DOHH2 (cell line): ENCODE measurements around the gene ALPI.
A peak's percentile ranks its signal among the peaks of the same experiment; 100 is the strongest.

Source experiments
- H3F3A ChIP-seq: fragments of 200-600 bp; sonication (generic), shearing (Covaris generic); 2 replicates; pipeline ENCODE4 v1.6.0; 2016; ENCODE audit warnings: antibody characterized with exemption, mild to moderate bottlenecking; ENCODE audit not compliant: control insufficient read depth, insufficient read depth
- H3K27ac ChIP-seq: fragments of 200-600 bp; sonication (generic); 2 replicates; pipeline ENCODE4 v1.5.1; 2014; ENCODE audit warnings: low read depth, mild to moderate bottlenecking, low read length, moderate library complexity
- H3K27me3 ChIP-seq: fragments of 200-600 bp; sonication (generic); 2 replicates; pipeline ENCODE4 v1.6.1; 2014; ENCODE audit warnings: mild to moderate bottlenecking, low read length, mixed read lengths; ENCODE audit not compliant: control insufficient read depth
- H3K36me3 ChIP-seq: fragments of 200-600 bp; sonication (generic); 2 replicates; pipeline ENCODE4 v1.6.1; 2014; ENCODE audit warnings: mild to moderate bottlenecking, low read length, moderate library complexity, mixed read lengths; ENCODE audit not compliant: control insufficient read depth
- H3K4me1 ChIP-seq: fragments of 200-600 bp; sonication (generic); 2 replicates; pipeline ENCODE4 v1.6.1; 2014; ENCODE audit warnings: mild to moderate bottlenecking, low read length, mixed read lengths; ENCODE audit not compliant: control insufficient read depth
- H3K4me2 ChIP-seq: fragments of 200-600 bp; sonication (generic); 2 replicates; pipeline ENCODE4 v1.6.0; 2014; ENCODE audit warnings: mild to moderate bottlenecking, low read length, moderate library complexity
- H3K4me3 ChIP-seq: fragments of 200-600 bp; sonication (generic); 2 replicates; pipeline ENCODE4 v1.5.1; 2014; ENCODE audit warnings: mild to moderate bottlenecking, low read length, mixed read lengths
- H3K79me2 ChIP-seq: fragments of 200-600 bp; sonication (generic); 2 replicates; pipeline ENCODE4 v1.6.1; 2014; ENCODE audit warnings: mild to moderate bottlenecking, low read length, mixed read lengths; ENCODE audit not compliant: control insufficient read depth
- H3K9me2 ChIP-seq: fragments of 200-600 bp; sonication (generic); replicated peaks from 2 replicates; pipeline ENCODE4 v1.6.1; 2014; ENCODE audit warnings: mild to moderate bottlenecking, low read length, mixed read lengths; ENCODE audit not compliant: control insufficient read depth
- H3K9me3 ChIP-seq: fragments of 200-600 bp; sonication (generic); 2 replicates; pipeline ENCODE4 v1.6.1; 2014; ENCODE audit warnings: antibody characterized with exemption, low read length, mixed read lengths; ENCODE audit not compliant: control insufficient read depth, insufficient read depth
- H4K20me1 ChIP-seq: fragments of 200-600 bp; sonication (generic); 2 replicates; pipeline ENCODE4 v1.6.0; 2014; ENCODE audit warnings: low read depth, mild to moderate bottlenecking, antibody characterized with exemption, low read length, moderate library complexity; ENCODE audit not compliant: control insufficient read depth, insufficient read depth
- EZH2phosphoT487 ChIP-seq: fragments of 200-600 bp; sonication (generic); IDR thresholded peaks from 2 replicates; pipeline ENCODE4 v1.6.1; 2017; ENCODE audit warnings: borderline replicate concordance, mild to moderate bottlenecking, antibody characterized with exemption, low read length, moderate library complexity, mixed read lengths
- TF ChIP-seq, protein P1 (sequence below): fragments of 200-600 bp; sonication (generic); IDR thresholded peaks from one replicate; pipeline ENCODE4 v1.5.1; 2014; ENCODE audit warnings: antibody characterized with exemption, mild to moderate bottlenecking, low read depth, low read length; ENCODE audit not compliant: poor library complexity, severe bottlenecking

The ALPI gene

DNA sequence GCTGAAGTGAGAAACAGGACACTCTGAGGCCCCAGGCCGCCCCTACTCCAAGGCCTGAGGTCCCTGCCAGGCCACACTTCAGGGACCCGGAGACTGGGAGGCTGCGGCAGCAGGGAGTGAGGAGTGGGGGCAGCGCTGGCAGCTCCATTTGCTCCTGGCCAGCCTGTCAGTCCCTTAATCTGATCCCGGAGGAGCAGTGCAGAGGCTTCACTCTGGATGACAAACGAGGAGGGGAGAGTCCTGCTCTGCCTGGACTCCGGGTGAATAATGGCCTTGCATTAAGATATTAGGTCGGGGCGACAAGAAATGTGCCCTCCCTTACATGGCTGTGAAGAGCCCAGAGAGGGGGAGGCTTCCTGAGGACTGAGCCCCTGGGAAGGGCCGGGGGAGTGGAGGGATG, 49.9 kb downstream of the ALPI start:
- H3K9me2 ChIP-seq: no peaks in the 10 kb centered on the region
- H3K4me1 ChIP-seq: no peaks in the 10 kb centered on the region
- no peaks in the 10 kb centered on the region for H3K9me3 ChIP-seq
- TF ChIP-seq EZH2phosphoT487: no peak
- TF ChIP-seq, protein P1, sequence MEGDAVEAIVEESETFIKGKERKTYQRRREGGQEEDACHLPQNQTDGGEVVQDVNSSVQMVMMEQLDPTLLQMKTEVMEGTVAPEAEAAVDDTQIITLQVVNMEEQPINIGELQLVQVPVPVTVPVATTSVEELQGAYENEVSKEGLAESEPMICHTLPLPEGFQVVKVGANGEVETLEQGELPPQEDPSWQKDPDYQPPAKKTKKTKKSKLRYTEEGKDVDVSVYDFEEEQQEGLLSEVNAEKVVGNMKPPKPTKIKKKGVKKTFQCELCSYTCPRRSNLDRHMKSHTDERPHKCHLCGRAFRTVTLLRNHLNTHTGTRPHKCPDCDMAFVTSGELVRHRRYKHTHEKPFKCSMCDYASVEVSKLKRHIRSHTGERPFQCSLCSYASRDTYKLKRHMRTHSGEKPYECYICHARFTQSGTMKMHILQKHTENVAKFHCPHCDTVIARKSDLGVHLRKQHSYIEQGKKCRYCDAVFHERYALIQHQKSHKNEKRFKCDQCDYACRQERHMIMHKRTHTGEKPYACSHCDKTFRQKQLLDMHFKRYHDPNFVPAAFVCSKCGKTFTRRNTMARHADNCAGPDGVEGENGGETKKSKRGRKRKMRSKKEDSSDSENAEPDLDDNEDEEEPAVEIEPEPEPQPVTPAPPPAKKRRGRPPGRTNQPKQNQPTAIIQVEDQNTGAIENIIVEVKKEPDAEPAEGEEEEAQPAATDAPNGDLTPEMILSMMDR: no peak
- H4K20me1 ChIP-seq: no peaks in the 10 kb centered on the region
- no peak overlapping the region for H3K4me2 ChIP-seq
- H3K27me3 ChIP-seq: peaks cover 28% of the 10 kb centered on the region
- no peak overlapping the region for H3K4me3 ChIP-seq
- H3K36me3 ChIP-seq: no peaks in the 10 kb centered on the region
- no peaks in the 10 kb centered on the region for H3K79me2 ChIP-seq
- H3K27ac ChIP-seq: no peak overlapping the region
- no peaks in the 10 kb centered on the region for H3F3A ChIP-seq

DNA sequence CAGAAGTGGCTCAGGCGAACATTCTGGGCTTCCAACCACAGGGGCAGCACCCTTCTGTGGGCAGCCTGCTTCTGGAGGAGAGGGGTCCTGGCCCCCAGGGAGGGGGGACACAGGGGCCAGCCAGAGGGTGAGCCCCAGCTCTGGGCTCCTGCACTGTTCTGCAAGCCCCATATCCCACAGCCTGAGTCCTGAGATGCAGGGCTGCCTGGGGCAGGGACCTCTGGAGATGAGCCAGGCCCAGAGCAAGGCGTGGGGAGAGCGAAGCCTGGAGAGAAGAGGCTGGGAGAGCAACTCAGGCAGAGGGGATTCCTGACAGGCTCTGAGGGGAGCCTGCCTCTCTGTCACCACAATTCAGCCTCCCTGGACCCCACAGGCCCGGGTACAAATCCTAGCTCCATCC, 50.8 kb downstream of the ALPI start:
- H3K4me1 ChIP-seq: no peaks in the 10 kb centered on the region
- H3K36me3 ChIP-seq: no peaks in the 10 kb centered on the region
- no peaks in the 10 kb centered on the region for H3K9me3 ChIP-seq
- no peak overlapping the region for H3K27ac ChIP-seq
- no peak overlapping the region for H3K4me2 ChIP-seq
- no peaks in the 10 kb centered on the region for H3K79me2 ChIP-seq
- no peaks in the 10 kb centered on the region for H4K20me1 ChIP-seq
- no peaks in the 10 kb centered on the region for H3K9me2 ChIP-seq
- H3K4me3 ChIP-seq: no peak overlapping the region
- no peaks in the 10 kb centered on the region for H3F3A ChIP-seq
- TF ChIP-seq EZH2phosphoT487: no peak
- TF ChIP-seq, protein P1: no peak
- peaks cover 28% of the 10 kb centered on the region for H3K27me3 ChIP-seq

DNA sequence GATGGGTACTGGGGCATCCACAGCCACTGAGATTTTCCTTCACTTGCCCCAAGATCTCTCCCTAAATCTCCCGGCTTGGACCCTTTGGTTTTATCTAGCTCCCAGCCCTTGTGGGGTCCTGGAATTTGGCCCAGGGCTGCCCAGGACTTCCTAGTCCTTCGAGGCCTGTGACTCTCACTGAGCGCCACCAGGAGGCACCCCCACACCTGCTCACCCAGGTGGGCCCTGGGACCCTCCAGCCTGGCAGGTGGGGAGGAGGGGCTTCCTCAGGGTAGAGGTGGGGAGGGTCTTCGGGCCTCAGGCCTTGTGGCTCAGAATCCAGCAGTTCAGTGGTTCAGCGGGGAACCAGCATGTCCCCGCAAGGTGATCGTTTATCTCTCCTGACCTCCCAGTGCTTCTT, 52.3 kb downstream of the ALPI start:
- Histone ChIP-seq H3K36me3 (no peaks in the 10 kb centered on the region), H3K79me2 (no peaks in the 10 kb centered on the region), H3K27me3 (peaks cover 21% of the 10 kb centered on the region), H3K9me3 (no peaks in the 10 kb centered on the region), H3K27ac (no peak overlapping the region), H3K4me3 (no peak overlapping the region), H3K4me1 (no peaks in the 10 kb centered on the region), H3K4me2 (no peak overlapping the region), H3K9me2 (no peaks in the 10 kb centered on the region), H3F3A (no peaks in the 10 kb centered on the region), H4K20me1 (no peaks in the 10 kb centered on the region)
- no peak for TF ChIP-seq EZH2phosphoT487
- TF ChIP-seq, protein P1: peak; percentile 24
